ENCODE results near the gene ASTL. TPM values are rescaled to one million over a fixed set of nuclear protein-coding genes. Genes with fewer than 3 reads are reported as not detected.

Gene ASTL
- total RNA-seq, 1 experiment from 2014 or later: 0.23 TPM

DNA sequence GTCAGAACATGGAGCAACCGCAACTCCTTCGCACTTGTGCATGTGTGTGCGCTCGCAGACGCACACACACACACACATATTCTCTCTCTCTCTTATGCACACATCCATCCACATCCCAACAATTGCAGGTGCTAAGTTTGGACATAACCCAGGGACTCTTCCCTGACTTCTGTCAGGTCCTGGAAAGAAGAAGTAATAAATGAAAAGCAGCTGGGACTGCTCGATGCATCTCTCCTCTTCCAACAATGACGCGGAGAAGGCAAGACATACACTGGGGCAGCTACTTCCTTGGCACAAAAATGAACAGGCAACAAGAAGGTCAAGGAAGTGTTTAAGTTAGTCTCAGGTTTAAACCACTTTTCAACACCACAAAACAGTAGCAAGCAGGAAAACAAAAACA lies 46.7 kb upstream of the ASTL start:
- ChIA-PET CTCF (interaction anchor here (0.6 to 1.4 kb wide), 2 partner anchors 11 kb away, joined by 3 read pairs; no protein-coding TSS in a partner anchor), POLR2A (no interaction called here)
- DNase-seq: no peak
- Histone ChIP-seq H3K4me1 (peaks cover 25% of the 10 kb centered on the region), H3K27me3 (replicated peaks; ENCODE audit: control insufficient read depth, insufficient read depth, low read length) (no peaks in the 10 kb centered on the region), H3K36me3 (ENCODE audit: control insufficient read depth, insufficient read depth, low read length) (peaks cover 7% of the 10 kb centered on the region; the same call in 1 of the 2 replicates), H3K9me3 (no peaks in the 10 kb centered on the region), H3K4me3 (ENCODE audit: low read depth, low read length) (no peak overlapping the region)
- H3K9me3 Mint-ChIP-seq (ENCODE audit: unreplicated experiment): no peaks in the 10 kb centered on the region
- no peak overlapping the region for H3K27ac Mint-ChIP-seq (ENCODE audit: unreplicated experiment)
- BruUV-seq (replicated peaks): TSS peak; percentile 49
- intact Hi-C loops (cut with micrococcal nuclease; ENCODE audit: unreplicated experiment): loop anchor here (5.0 kb wide), 2 partner anchors 38 to 82 kb away; partner anchors contain the start of genes CIAO1, DUSP2 and TMEM127
- no peaks in the 10 kb centered on the region for H3K27me3 Mint-ChIP-seq (ENCODE audit: insufficient read depth, unreplicated experiment)
- peaks cover 20% of the 10 kb centered on the region for H3K4me1 Mint-ChIP-seq (ENCODE audit: low read depth, unreplicated experiment)
- H3K4me3 Mint-ChIP-seq (ENCODE audit: unreplicated experiment): peak overlapping the region; percentile 35
- TF ChIP-seq, protein P1, sequence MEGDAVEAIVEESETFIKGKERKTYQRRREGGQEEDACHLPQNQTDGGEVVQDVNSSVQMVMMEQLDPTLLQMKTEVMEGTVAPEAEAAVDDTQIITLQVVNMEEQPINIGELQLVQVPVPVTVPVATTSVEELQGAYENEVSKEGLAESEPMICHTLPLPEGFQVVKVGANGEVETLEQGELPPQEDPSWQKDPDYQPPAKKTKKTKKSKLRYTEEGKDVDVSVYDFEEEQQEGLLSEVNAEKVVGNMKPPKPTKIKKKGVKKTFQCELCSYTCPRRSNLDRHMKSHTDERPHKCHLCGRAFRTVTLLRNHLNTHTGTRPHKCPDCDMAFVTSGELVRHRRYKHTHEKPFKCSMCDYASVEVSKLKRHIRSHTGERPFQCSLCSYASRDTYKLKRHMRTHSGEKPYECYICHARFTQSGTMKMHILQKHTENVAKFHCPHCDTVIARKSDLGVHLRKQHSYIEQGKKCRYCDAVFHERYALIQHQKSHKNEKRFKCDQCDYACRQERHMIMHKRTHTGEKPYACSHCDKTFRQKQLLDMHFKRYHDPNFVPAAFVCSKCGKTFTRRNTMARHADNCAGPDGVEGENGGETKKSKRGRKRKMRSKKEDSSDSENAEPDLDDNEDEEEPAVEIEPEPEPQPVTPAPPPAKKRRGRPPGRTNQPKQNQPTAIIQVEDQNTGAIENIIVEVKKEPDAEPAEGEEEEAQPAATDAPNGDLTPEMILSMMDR (IDR thresholded peaks at IDR 0.05; ENCODE audit: insufficient read depth in 1 of 2, low read depth in 1 of 2, low read length in 1 of 2, severe bottlenecking in 1 of 2, unreplicated experiment in 1 of 2): no peak
- H3K36me3 Mint-ChIP-seq (ENCODE audit: insufficient read depth, unreplicated experiment): peaks cover 76% of the 10 kb centered on the region

- intact Hi-C loops (cut with micrococcal nuclease; ENCODE audit: unreplicated experiment): no loop called here
- no peak for DNase-seq
- Histone ChIP-seq H3K9me3 (no peaks in the 10 kb centered on the region), H3K4me1 (peaks cover 25% of the 10 kb centered on the region), H3K27me3 (replicated peaks; ENCODE audit: control insufficient read depth, insufficient read depth, low read length) (no peaks in the 10 kb centered on the region), H3K36me3 (ENCODE audit: control insufficient read depth, insufficient read depth, low read length) (peaks cover 7% of the 10 kb centered on the region; the same call in 1 of the 2 replicates), H3K4me3 (ENCODE audit: low read depth, low read length) (no peak overlapping the region)
- Mint-ChIP-seq H3K4me1 (ENCODE audit: low read depth, unreplicated experiment) (peaks cover 19% of the 10 kb centered on the region), H3K27ac (ENCODE audit: unreplicated experiment) (no peak overlapping the region), H3K9me3 (ENCODE audit: unreplicated experiment) (no peaks in the 10 kb centered on the region), H3K36me3 (ENCODE audit: insufficient read depth, unreplicated experiment) (peaks cover 68% of the 10 kb centered on the region), H3K4me3 (ENCODE audit: unreplicated experiment) (no peak overlapping the region), H3K27me3 (ENCODE audit: insufficient read depth, unreplicated experiment) (no peaks in the 10 kb centered on the region)
- CTCF ChIA-PET: interaction anchor here (1.4 kb wide), 1 partner anchor 10 kb away, joined by 3 read pairs; no protein-coding TSS in a partner anchor
- TF ChIP-seq, protein P1 (IDR thresholded peaks at IDR 0.05; ENCODE audit: insufficient read depth in 1 of 2, low read depth in 1 of 2, low read length in 1 of 2, severe bottlenecking in 1 of 2, unreplicated experiment in 1 of 2): no peak
- no TSS peak for BruUV-seq (replicated peaks)
- POLR2A ChIA-PET: no interaction called here
Measured at GRCh38 chr2:96184188-96184587, 45.9 kb upstream of the ASTL start.

DNA sequence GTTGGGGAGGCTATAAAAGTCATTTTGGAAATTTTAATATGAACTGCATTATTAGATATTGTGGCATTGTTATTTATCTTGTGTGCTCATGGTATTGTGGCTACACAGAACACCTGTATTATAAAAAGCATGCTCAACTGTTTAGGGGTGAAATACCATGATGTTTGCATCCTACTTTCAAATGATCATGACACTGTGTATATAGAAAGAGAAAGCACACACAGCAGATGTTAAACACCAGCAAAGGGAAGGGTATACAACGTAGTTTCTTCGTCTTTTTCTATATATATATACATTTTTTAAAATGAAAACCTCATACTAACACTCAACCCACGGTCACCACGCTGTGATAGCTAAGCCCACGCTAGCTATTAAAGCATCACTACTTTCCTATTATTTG lies 43.2 kb upstream of the ASTL start:
- DNase-seq: no peak
- H3K4me3 ChIP-seq (ENCODE audit: low read depth, low read length): no peak overlapping the region
- Mint-ChIP-seq H3K4me1 (ENCODE audit: low read depth, unreplicated experiment) (peaks cover 7% of the 10 kb centered on the region), H3K4me3 (ENCODE audit: unreplicated experiment) (no peak overlapping the region), H3K27me3 (ENCODE audit: insufficient read depth, unreplicated experiment) (no peaks in the 10 kb centered on the region), H3K9me3 (ENCODE audit: unreplicated experiment) (no peaks in the 10 kb centered on the region), H3K36me3 (ENCODE audit: insufficient read depth, unreplicated experiment) (peaks cover 42% of the 10 kb centered on the region), H3K27ac (ENCODE audit: unreplicated experiment) (no peak overlapping the region)
- POLR2A ChIA-PET: no interaction called here
- intact Hi-C loops (cut with micrococcal nuclease; ENCODE audit: unreplicated experiment): no loop called here
- peaks cover 4% of the 10 kb centered on the region; the same call in 1 of the 2 replicates for H3K36me3 ChIP-seq (ENCODE audit: control insufficient read depth, insufficient read depth, low read length)
- BruUV-seq (replicated peaks): no TSS peak
- H3K9me3 ChIP-seq: no peaks in the 10 kb centered on the region
- CTCF ChIA-PET: no interaction called here
- no peaks in the 10 kb centered on the region for H3K27me3 ChIP-seq (replicated peaks; ENCODE audit: control insufficient read depth, insufficient read depth, low read length)
- TF ChIP-seq, protein P1 (IDR thresholded peaks at IDR 0.05; ENCODE audit: insufficient read depth in 1 of 2, low read depth in 1 of 2, low read length in 1 of 2, severe bottlenecking in 1 of 2, unreplicated experiment in 1 of 2): no peak
- peaks cover 5% of the 10 kb centered on the region for H3K4me1 ChIP-seq
